Vagina (tissue), 2 donors: Measurements from ENCODE around the gene SLC9A7. TPM values are rescaled to one million over a fixed set of nuclear protein-coding genes. Genes with fewer than 3 reads are reported as not detected.

Source experiments
- DNase-seq, 2 donors: peaks; one replicate each; pipeline ENCODE4 v3.0.0-alpha.2; 2017; ENCODE audit errors: extremely low spot score in 2 of 2
- H3K27ac ChIP-seq: fragments of 200-600 bp; sonication (generic); one replicate; pipeline ENCODE4 v1.5.1; 2019
- H3K27me3 ChIP-seq: fragments of 200-600 bp; sonication (generic); one replicate; pipeline ENCODE4 v1.5.1; 2019
- H3K36me3 ChIP-seq, 2 donors: fragments of 200-600 bp; sonication (generic); one replicate each; pipeline ENCODE4 v1.5.1; 2017 to 2019
- H3K4me1 ChIP-seq: fragments of 200-600 bp; sonication (generic); one replicate; pipeline ENCODE4 v1.5.1; 2019
- H3K4me3 ChIP-seq, 2 donors: fragments of 200-600 bp; sonication (generic); 1 replicate in 1 of 2; 2 replicates in 1 of 2; pipeline ENCODE4 v1.5.1; 2016 to 2019
- H3K9me3 ChIP-seq: fragments of 200-600 bp; sonication (generic); one replicate; pipeline ENCODE4 v1.5.1; 2019
- POLR2A ChIP-seq, 2 donors: fragments of 450-650 bp; IDR thresholded peaks; one replicate each; pipeline ENCODE4 v1.6.1; 2017; ENCODE audit warnings: antibody characterized with exemption in 2 of 2, mild to moderate bottlenecking in 2 of 2, moderate library complexity in 2 of 2
- POLR2AphosphoS5 ChIP-seq, 2 donors: sonication (generic); formaldehyde crosslinking; IDR thresholded peaks; one replicate each; pipeline ENCODE4 v1.9.0; 2017; ENCODE audit warnings: antibody characterized with exemption in 2 of 2, mild to moderate bottlenecking in 2 of 2, low read depth in 1 of 2; ENCODE audit not compliant: insufficient read depth in 1 of 2
- intact Hi-C: fragments of 100-400 bp; cut with DNase I; formaldehyde crosslinking; loops from one replicate; pipeline ENCODE4 v1.15.1; 2023
- total RNA-seq: library from RNA; depleted of rRNA; stranded (reverse); fragments of >200 nt; gene quantifications from one replicate; pipeline ENCODE4 v1.2.3, GENCODE V29; 2016
- TF ChIP-seq, protein P1 (sequence below), 3 experiments: fragments of 450-650 bp in 2 of 3; fragments of 200-600 bp in 1 of 3; sonication (generic) in 1 of 3; IDR thresholded peaks; one replicate each; pipeline ENCODE4 v1.5.1; 2017 to 2019; ENCODE audit warnings: antibody characterized with exemption in 3 of 3, mild to moderate bottlenecking in 2 of 3, moderate library complexity in 2 of 3

The SLC9A7 gene
- total RNA-seq, 1 donor from 2014 or later = 4.2 TPM

DNA sequence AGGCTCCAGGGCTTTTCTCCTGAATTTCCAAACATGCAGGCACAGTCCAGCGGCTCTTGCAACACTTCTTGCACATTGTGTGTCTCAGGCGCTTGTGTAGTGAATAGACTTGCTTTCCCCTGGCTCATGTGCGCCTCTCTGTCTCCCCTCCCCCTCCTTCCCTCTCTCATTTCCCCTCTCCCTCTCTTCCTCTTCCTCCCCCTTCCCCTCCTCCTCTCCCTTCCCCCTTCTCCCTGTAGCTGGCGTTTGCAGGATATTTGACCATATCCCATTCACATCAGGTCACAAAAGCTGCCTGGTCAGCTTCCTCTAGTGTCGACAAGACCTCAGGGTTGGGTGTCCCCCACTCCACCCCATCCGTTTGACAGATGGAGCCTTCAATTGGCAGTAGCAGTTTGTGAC lies 182.9 kb downstream of the SLC9A7 start:
- intact Hi-C loops = no loop called here
- no peaks in the 10 kb centered on the region for H3K36me3 ChIP-seq
- DNase-seq = no peak
- H3K4me3 ChIP-seq = peak overlapping the region; percentile 57 to 63
- no peaks in the 10 kb centered on the region for H3K4me1 ChIP-seq
- no peaks in the 10 kb centered on the region for H3K27me3 ChIP-seq
- no peaks in the 10 kb centered on the region for H3K9me3 ChIP-seq
- no peak for TF ChIP-seq POLR2A (IDR thresholded peaks at IDR 0.05)
- TF ChIP-seq POLR2AphosphoS5 (IDR thresholded peaks at IDR 0.05; ENCODE audit: insufficient read depth in 1 of 2, low read depth in 1 of 2) = no peak
- TF ChIP-seq, protein P1, sequence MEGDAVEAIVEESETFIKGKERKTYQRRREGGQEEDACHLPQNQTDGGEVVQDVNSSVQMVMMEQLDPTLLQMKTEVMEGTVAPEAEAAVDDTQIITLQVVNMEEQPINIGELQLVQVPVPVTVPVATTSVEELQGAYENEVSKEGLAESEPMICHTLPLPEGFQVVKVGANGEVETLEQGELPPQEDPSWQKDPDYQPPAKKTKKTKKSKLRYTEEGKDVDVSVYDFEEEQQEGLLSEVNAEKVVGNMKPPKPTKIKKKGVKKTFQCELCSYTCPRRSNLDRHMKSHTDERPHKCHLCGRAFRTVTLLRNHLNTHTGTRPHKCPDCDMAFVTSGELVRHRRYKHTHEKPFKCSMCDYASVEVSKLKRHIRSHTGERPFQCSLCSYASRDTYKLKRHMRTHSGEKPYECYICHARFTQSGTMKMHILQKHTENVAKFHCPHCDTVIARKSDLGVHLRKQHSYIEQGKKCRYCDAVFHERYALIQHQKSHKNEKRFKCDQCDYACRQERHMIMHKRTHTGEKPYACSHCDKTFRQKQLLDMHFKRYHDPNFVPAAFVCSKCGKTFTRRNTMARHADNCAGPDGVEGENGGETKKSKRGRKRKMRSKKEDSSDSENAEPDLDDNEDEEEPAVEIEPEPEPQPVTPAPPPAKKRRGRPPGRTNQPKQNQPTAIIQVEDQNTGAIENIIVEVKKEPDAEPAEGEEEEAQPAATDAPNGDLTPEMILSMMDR (IDR thresholded peaks at IDR 0.05) = no peak
- H3K27ac ChIP-seq = peak overlapping the region; percentile 66

- no peaks in the 10 kb centered on the region for H3K9me3 ChIP-seq
- H3K4me1 ChIP-seq = no peaks in the 10 kb centered on the region
- H3K27me3 ChIP-seq = no peaks in the 10 kb centered on the region
- intact Hi-C loops = no loop called here
- H3K36me3 ChIP-seq = no peaks in the 10 kb centered on the region
- no peak for TF ChIP-seq POLR2A (IDR thresholded peaks at IDR 0.05)
- TF ChIP-seq, protein P1 (IDR thresholded peaks at IDR 0.05) = no peak
- TF ChIP-seq POLR2AphosphoS5 (IDR thresholded peaks at IDR 0.05; ENCODE audit: insufficient read depth in 1 of 2, low read depth in 1 of 2) = no peak
- peak overlapping the region; percentile 66 for H3K27ac ChIP-seq
- no peak for DNase-seq
- peak overlapping the region; percentile 57 to 63 for H3K4me3 ChIP-seq
Observed at GRCh38 chrX:46575586-46575985, 183.3 kb downstream of the SLC9A7 start.

DNA sequence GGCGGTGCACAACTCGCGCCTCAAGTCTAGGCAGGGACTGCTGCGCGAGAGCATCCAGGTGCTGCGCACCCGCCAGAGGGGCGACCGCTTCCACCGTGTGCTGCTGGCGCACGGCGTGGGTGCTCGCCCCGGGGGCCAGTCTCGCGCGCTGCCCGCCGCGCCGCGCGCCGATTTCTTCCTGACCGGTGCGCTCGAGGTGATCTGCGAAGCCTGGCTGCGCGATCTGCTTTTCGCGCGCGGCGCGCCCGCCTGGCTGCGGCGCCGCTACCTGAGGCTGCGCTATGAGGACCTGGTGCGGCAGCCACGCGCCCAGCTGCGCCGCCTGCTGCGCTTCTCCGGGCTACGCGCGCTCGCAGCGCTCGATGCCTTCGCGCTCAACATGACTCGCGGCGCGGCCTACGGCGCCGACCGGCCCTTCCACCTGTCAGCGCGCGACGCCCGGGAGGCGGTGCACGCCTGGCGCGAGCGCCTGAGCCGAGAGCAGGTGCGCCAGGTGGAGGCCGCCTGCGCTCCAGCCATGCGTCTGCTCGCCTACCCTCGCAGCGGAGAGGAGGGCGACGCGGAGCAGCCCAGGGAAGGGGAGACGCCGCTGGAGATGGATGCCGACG lies 184.0 kb downstream of the SLC9A7 start:
- intact Hi-C loops = no loop called here
- Histone ChIP-seq H3K27me3 (no peaks in the 10 kb centered on the region), H3K4me3 (peak overlapping the region; percentile 57 to 63), H3K27ac (peak overlapping the region; percentile 66), H3K4me1 (no peaks in the 10 kb centered on the region), H3K9me3 (no peaks in the 10 kb centered on the region), H3K36me3 (no peaks in the 10 kb centered on the region)
- DNase-seq = no peak
- TF ChIP-seq POLR2A (IDR thresholded peaks at IDR 0.05) (no peak), POLR2AphosphoS5 (IDR thresholded peaks at IDR 0.05; ENCODE audit: insufficient read depth in 1 of 2, low read depth in 1 of 2) (no peak)
- TF ChIP-seq, protein P1 (IDR thresholded peaks at IDR 0.05) = no peak

DNA sequence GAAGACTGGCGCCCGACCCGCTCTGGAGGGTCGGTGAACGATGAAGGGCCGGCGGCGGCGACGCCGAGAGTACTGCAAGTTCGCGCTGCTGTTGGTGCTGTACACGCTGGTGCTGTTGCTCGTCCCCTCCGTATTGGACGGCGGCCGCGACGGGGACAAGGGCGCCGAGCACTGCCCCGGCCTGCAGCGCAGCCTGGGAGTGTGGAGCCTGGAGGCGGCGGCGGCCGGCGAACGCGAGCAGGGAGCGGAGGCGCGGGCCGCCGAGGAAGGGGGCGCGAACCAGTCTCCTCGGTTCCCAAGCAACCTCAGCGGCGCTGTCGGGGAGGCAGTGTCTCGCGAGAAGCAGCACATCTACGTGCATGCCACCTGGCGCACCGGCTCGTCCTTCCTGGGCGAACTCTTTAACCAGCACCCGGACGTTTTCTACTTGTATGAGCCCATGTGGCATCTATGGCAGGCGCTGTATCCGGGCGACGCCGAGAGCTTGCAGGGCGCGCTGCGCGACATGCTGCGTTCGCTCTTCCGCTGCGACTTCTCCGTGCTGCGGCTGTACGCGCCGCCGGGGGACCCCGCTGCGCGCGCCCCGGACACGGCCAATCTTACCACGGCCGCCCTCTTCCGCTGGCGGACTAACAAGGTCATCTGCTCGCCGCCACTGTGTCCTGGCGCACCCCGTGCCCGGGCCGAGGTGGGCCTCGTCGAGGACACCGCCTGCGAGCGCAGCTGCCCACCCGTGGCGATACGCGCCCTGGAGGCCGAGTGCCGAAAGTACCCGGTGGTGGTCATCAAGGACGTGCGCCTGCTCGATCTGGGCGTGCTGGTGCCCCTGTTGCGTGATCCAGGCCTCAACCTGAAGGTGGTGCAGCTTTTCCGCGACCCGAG lies 184.8 kb downstream of the SLC9A7 start:
- TF ChIP-seq POLR2AphosphoS5 (IDR thresholded peaks at IDR 0.05; ENCODE audit: insufficient read depth in 1 of 2, low read depth in 1 of 2) = peak in 1 of 2 donors; percentile 18
- no peak for TF ChIP-seq POLR2A (IDR thresholded peaks at IDR 0.05)
- peak overlapping the region; percentile 57 to 63 for H3K4me3 ChIP-seq
- no peaks in the 10 kb centered on the region for H3K27me3 ChIP-seq
- H3K4me1 ChIP-seq = no peaks in the 10 kb centered on the region
- peak overlapping the region; percentile 66 for H3K27ac ChIP-seq
- no peak for DNase-seq
- intact Hi-C loops = no loop called here
- H3K36me3 ChIP-seq = no peaks in the 10 kb centered on the region
- H3K9me3 ChIP-seq = no peaks in the 10 kb centered on the region

- Histone ChIP-seq H3K9me3 (no peaks in the 10 kb centered on the region), H3K36me3 (no peaks in the 10 kb centered on the region), H3K27ac (peak within 1 kb of the TSS; percentile 66), H3K27me3 (no peaks in the 10 kb centered on the region), H3K4me3 (peak within 1 kb of the TSS; percentile 57 to 63), H3K4me1 (no peaks in the 10 kb centered on the region)
- TF ChIP-seq POLR2A (IDR thresholded peaks at IDR 0.05) (peak in 1 of 2 donors; percentile 57), POLR2AphosphoS5 (IDR thresholded peaks at IDR 0.05; ENCODE audit: insufficient read depth in 1 of 2, low read depth in 1 of 2) (peak in 1 of 2 donors; percentile 80)
- TF ChIP-seq, protein P1 (IDR thresholded peaks at IDR 0.05) = peak in 1 of 3 experiments; percentile 11
- intact Hi-C loops = no loop called here
- DNase-seq = no peak
Observed at GRCh38 chrX:46573331-46573891, 185.5 kb downstream of the SLC9A7 start, which contains the start of gene CHST7. CHST7 (plus strand) TSS chrX:46573765; CDS start chrX:46573932, 167 bp downstream.
